ENCODE results near the gene UFC1.

The UFC1 gene

DNA sequence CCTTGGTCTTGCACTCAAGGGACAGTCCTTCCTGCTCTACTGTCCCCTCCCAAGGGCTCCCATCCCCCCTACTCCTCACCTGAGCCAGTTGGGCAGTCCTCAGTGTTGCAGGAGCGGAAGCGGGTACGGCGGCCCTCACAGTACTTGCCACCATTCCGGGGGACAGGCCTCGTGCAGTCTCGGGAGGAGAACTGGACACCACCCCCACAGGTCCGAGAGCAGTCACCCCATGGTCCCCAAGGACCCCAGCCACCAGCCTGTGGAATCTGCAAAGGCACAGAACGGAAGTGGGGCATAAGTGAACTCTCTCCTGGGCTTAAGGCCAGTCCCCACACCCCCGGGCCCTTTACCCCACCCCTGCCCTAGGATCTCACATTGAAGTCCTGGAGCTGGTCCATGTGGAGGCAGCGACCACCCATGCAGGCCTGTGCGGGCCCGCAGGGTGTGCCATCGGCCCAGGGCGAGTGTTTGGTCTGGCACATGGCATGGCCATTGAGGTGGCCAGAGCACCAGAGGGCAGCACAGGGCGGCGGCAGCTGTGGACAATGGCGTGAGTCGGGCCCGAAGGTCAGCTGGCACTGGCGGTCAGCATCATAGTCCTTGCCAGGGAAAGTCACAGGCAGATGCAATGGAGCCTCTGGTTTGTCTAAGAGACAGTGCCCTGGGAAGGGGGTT is 39.9 kb downstream of the UFC1 start:
- no peak for DNase-seq (ENCODE audit: low read depth)

- DNase-seq (ENCODE audit: low read depth): no peak
Observed at GRCh38 chr1:161195171-161195570, 41.4 kb downstream of the UFC1 start.

DNA sequence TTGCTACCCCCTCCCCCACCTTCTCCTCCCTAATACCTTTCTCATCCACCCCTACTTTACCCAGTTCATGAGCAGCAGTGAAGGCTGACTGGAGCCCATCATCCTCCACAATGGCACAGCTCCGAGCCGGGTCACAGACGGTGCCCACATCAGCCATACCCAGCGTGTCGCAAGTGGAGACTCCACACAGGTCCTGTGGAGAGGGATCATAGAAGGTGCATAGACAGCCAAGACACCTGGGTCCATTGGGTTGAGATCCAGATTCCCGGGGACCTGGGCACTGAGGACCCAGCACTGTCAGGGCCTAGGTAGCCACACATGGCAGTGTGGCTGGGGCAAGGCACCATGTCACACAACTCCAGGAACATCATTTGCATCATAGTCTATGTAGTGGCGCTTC is 42.3 kb downstream of the UFC1 start:
- DNase-seq (ENCODE audit: low read depth): no peak

GRCh38 chr1:161196521-161197451 is 43.0 kb downstream of the UFC1 start:
- no peak for DNase-seq (ENCODE audit: low read depth)

GRCh38 chr1:161197560-161198193 is 43.9 kb downstream of the UFC1 start:
- no peak for DNase-seq (ENCODE audit: low read depth)

- DNase-seq (ENCODE audit: low read depth): no peak
Observed at GRCh38 chr1:161198194-161198896, 44.6 kb downstream of the UFC1 start.

DNA sequence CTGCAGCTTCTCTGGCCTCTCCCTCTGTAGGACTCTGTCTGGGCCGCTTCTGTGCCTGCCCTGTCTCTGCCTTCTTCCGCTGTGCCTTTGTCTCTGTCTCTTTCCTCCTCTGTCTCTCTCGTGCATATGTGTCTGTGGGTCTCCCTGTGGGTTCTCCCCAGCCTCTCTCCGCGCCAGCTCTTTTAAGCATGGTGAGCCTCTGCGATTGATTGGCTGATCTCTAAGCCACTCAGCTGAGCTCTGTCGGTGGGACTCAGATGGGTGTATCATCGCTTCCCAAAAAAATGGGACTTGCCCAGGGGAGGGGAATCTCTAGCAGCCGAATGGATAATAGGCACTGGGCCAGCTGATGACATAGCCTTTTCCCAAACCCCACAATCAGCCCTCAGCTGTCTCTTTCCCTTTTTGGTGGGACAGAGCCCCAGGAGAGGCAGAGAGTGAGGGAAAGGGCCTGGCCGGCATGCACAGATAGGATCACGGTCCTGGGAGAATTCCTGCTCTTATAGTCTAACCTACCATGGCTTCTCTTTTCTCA is 45.2 kb downstream of the UFC1 start, which contains the start of gene ADAMTS4:
TSS of gene ADAMTS4 (minus strand) at position 158 of the 535 bp plus-strand sequence. CDS start 427 bp downstream, outside the sequence.
- DNase-seq (ENCODE audit: low read depth): no peak

DNA sequence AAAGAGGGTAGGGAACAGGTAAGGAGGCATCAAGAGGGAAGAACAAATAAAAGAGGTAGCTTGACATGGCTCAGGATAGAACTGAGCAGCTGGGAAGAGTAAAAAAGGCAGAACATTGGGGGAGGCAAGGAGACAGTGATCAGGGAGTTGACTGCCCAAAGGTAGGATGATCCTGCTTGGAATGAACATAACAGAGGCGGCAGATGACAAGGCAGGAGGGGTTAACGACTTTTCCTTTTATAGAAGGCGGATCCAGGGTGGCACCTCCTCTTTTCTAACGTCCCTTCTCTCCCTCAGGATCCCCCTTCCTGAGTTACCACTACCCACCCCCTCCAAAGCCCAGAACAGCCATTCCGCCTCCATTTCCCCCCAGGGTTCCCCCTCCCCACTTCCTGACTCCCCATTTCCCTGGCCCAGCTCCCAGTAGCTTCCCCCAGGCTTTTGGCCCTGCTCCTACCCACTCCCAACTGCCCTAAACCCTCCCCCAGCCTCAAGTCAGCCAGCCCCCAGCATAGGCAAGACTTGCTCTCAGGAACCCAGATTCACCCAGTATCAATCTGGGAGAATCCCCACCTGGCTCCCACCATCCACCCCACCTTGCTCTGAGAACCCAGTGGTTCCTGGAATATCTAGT is 45.8 kb downstream of the UFC1 start:
- DNase-seq (ENCODE audit: low read depth): no peak

GRCh38 chr1:161200421-161200991 is 46.7 kb downstream of the UFC1 start:
- no peak for DNase-seq (ENCODE audit: low read depth)

DNA sequence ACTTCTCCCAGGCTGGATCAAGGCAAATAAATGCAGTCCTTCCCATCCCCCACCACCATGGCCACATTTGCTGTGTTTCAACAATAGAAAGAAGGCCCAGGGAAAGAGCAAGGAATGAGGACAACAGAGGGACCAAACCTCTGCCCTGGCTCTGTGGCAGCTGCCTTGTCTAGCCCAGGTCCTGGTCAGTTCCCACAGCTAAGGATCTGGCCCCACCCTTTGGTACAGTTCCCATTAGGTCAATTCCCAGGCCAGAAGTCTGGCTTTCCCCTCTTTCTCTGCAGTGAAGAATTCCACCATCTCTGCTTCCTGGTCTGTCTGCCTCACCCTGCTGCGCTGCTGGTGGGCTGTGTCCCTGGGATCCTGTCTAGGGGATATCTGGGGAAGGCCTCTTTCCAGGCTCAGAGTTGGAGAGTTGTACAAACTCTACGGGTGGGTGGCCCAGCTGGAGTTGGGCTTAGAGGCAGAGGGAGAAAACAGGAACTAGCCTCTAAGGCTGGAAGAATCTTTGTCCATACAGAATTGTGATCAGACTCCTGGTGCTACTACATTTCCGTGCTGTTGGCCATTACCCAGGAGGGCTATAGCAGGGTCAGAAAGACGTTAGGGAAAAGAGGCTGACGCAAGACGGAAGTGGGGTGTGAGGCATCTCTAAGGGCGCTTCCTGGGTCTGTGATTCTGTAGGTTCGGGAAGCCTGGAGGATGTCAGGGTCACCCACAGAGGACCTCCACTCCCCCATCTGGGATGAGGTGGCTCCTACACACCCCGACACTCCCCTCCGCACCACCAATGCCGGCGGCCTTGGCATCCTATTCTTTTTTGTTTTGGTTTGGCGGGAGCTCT is 47.4 kb downstream of the UFC1 start:
- DNase-seq (ENCODE audit: low read depth): no peak

DNA sequence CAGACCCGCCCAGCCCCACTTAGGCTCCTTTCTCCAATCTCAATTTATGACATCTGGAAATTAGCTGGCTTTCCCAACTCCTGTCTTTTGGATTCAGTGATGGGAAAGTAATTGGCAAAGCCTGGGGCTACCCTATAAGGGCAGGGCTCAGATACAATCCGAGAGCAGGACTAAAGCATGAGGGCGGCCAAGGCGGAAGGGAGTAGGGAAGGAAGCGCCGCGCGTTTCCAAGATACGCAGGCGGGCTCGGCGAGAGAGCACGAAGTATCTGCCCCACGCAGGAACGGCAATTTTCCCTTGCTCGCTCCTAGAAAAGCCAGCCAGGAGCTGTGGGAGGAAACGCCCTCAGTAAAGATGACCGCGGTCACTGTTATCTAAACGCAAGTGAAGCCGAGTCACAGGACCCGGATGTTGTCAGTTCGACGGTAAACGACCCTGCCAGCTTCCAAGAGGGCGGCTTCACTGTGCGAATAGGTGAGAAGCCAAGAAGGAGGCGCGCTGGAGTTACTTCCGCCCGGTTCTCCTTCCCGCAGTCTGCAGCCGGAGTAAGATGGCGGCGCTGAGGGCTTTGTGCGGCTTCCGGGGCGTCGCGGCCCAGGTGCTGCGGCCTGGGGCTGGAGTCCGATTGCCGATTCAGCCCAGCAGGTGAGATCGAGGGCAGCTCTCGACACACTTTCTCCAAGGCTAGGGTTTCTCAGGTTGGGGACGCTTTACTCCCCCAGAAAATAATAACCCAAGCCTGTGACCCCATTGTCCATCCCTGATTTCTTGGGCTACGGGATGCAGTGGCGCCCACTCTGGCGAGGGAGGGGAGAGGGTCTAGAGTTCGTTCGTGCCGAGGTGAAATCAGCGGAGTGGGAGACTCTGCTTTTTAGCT is 48.3 kb downstream of the UFC1 start, which contains the start of gene NDUFS2:
TSS of gene NDUFS2 (plus strand) at position 532 of the 877 bp plus-strand sequence. CDS start at position 551, 19 bp downstream.
- peak; percentile 97 for DNase-seq (ENCODE audit: low read depth)

DNA sequence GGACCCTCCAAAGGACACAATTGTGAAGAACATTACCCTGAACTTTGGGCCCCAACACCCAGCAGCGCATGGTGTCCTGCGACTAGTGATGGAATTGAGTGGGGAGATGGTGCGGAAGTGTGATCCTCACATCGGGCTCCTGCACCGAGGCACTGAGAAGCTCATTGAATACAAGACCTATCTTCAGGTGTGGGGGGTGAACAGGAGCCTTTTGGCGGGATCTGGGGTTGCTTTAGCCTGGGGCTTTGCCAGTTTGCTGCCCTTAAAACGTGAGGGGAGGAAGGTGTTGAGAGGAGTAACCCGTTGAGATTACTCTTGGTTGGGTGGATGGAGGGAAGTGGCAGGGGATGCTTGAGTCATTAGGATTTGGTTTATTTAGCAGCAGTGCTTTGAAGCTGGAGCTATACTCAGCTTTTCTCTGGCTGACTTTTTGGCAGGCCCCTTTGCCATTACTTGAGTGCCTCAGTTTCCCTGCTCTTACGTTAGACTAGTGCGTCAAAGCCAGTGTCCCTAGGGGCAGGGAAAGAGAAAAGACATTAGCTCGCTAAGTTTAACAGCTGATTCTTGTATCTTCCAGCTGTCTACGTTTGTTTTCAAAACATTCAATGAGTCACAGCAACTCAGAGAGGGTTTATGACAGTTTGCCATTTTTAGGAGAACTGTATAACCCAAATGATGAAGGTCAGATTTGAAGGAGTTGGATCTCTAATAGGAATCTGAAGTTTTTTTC is 52.8 kb downstream of the UFC1 start:
- no peak for DNase-seq (ENCODE audit: low read depth)

- no peak for DNase-seq (ENCODE audit: low read depth)
Observed at GRCh38 chr1:161207173-161207572, 53.4 kb downstream of the UFC1 start.

All from CMK (cell line).